DMS153 (cell line): ENCODE results near the gene ZNF785.
"Not testable (repeated sequence)": the region's sequence is repeated elsewhere in the genome, so short reads cannot be mapped to it uniquely, and the experiment has no call there.

Source experiments
- DNase-seq: peaks from one replicate; lab custom pipeline; 2025; lab: John Stamatoyannopoulos, UW

Gene ZNF785

GRCh38 chr16:30539986-30540526 is 45.4 kb downstream of the ZNF785 start:
- DNase-seq: not testable (repeated sequence)

- no peak for DNase-seq
Measured at GRCh38 chr16:30539000-30539964, 46.2 kb downstream of the ZNF785 start.

GRCh38 chr16:30536391-30537024 is 49.0 kb downstream of the ZNF785 start:
- DNase-seq: not testable (repeated sequence)

GRCh38 chr16:30535777-30536190 is 49.7 kb downstream of the ZNF785 start:
- DNase-seq: peak; percentile 53

GRCh38 chr16:30535106-30535776 is 50.3 kb downstream of the ZNF785 start:
- no peak for DNase-seq

GRCh38 chr16:30534368-30535105 is 51.0 kb downstream of the ZNF785 start, which contains the start of gene ZNF747:
Gene ZNF747 (minus strand): TSS chr16:30534858. CDS start chr16:30534679, 179 bp downstream.
- DNase-seq: peak; percentile 83

GRCh38 chr16:30533748-30534367 is 51.6 kb downstream of the ZNF785 start:
- no peak for DNase-seq

- no peak for DNase-seq
Measured at GRCh38 chr16:30533146-30533522, 52.4 kb downstream of the ZNF785 start.

- DNase-seq: no peak
Measured at GRCh38 chr16:30532285-30533145, 53.0 kb downstream of the ZNF785 start.
